Activated CD8-positive, alpha-beta memory T cell treated with anti-CD3 and anti-CD28 coated beads, Interleukin-2, amount 10 ng/mL, durations not matched to agents 7 days and 5 days (primary cell): ENCODE results near the gene CXCL16. TPM values are rescaled to one million over a fixed set of nuclear protein-coding genes. Genes with fewer than 3 reads are reported as not detected.
A peak's percentile ranks its signal among the peaks of the same experiment; 100 is the strongest.
"Not testable (repeated sequence)": the region's sequence is repeated elsewhere in the genome, so short reads cannot be mapped to it uniquely, and the experiment has no call there.

ENCODE experiments used
- ATAC-seq: fragments of 150-1000 bp; cut with Tn5 transposase; one replicate; pipeline ENCODE4 v1.10.0; 2021; ENCODE audit warnings: moderate library complexity
- CTCF ChIA-PET: fragments of 350-600 bp; sonication (Branson Sonifier 250); formaldehyde crosslinking; loops from one replicate; lab custom pipeline; 2021; ENCODE audit warnings: antibody characterized with exemption; lab: Charles Lee
- DNase-seq: peaks from one replicate; pipeline ENCODE4 v3.0.0-alpha.2; 2020
- H3K27ac Mint-ChIP-seq: one replicate; pipeline ENCODE4 v1.8.0; 2021; ENCODE audit warnings: mild to moderate bottlenecking, mixed read lengths
- H3K27me3 Mint-ChIP-seq: one replicate; pipeline ENCODE4 v1.8.0; 2021; ENCODE audit warnings: mixed read lengths
- H3K36me3 Mint-ChIP-seq: one replicate; pipeline ENCODE4 v1.8.0; 2021; ENCODE audit warnings: mild to moderate bottlenecking, mixed read lengths
- H3K4me1 Mint-ChIP-seq: one replicate; pipeline ENCODE4 v1.8.0; 2021; ENCODE audit warnings: mixed read lengths
- H3K4me3 Mint-ChIP-seq: one replicate; pipeline ENCODE4 v1.8.0; 2021; ENCODE audit warnings: mild to moderate bottlenecking, moderate library complexity, mixed read lengths
- H3K9me3 Mint-ChIP-seq: one replicate; pipeline ENCODE4 v1.8.0; 2022; ENCODE audit warnings: low read depth, mixed read lengths
- total RNA-seq, 2 experiments: library from RNA; stranded (reverse); gene quantifications; one replicate each; pipeline ENCODE4 v1.2.3, GENCODE V29; 2021

The CXCL16 gene
- total RNA-seq, 2 experiments from 2014 or later: 0.70 to 0.96 TPM

GRCh38 chr17:4712526-4712925 is 27.2 kb downstream of the CXCL16 start:
- ATAC-seq (no peak), DNase-seq (no peak)
- CTCF ChIA-PET: interaction anchor here (1.6 to 1.9 kb wide), 3 partner anchors 17 to 191 kb away, joined by 3 to 16 read pairs (median 5); partner anchors contain the start of genes CHRNE, MED11 and ZMYND15
- Mint-ChIP-seq H3K36me3 (peaks cover 41% of the 10 kb centered on the region), H3K27ac (peak overlapping the region; percentile 97), H3K27me3 (no peaks in the 10 kb centered on the region), H3K4me1 (peaks cover 66% of the 10 kb centered on the region), H3K4me3 (peak overlapping the region; percentile 95), H3K9me3 (no peaks in the 10 kb centered on the region)

GRCh38 chr17:4711661-4712181 is 28.0 kb downstream of the CXCL16 start:
- DNase-seq: no peak

GRCh38 chr17:4710693-4711634 is 28.8 kb downstream of the CXCL16 start:
- ATAC-seq (peak; percentile 1), DNase-seq (peak; percentile 78)
- Mint-ChIP-seq H3K27ac (peak overlapping the region; percentile 97), H3K27me3 (no peaks in the 10 kb centered on the region), H3K4me1 (peaks cover 63% of the 10 kb centered on the region), H3K4me3 (peak overlapping the region; percentile 95), H3K36me3 (peaks cover 34% of the 10 kb centered on the region), H3K9me3 (no peaks in the 10 kb centered on the region)
- CTCF ChIA-PET: interaction anchor here (0.8 to 4.0 kb wide), 26 partner anchors 10 to 229 kb away, joined by 3 to 39 read pairs (median 5); partner anchors contain the start of genes C17orf107, CHRNE, GLTPD2 and MED11

More at GRCh38 chr17:4711661-4712181, 28.0 kb downstream of the CXCL16 start:
- CTCF ChIA-PET: interaction anchor here (1.1 to 3.1 kb wide), 6 partner anchors 18 to 192 kb away, joined by 3 to 16 read pairs (median 4); partner anchors contain the start of genes CHRNE, MED11 and ZMYND15
- no peaks in the 10 kb centered on the region for H3K27me3 Mint-ChIP-seq
- peak overlapping the region; percentile 97 for H3K27ac Mint-ChIP-seq
- peaks cover 33% of the 10 kb centered on the region for H3K36me3 Mint-ChIP-seq
- H3K4me1 Mint-ChIP-seq: peaks cover 60% of the 10 kb centered on the region
- ATAC-seq: no peak
- H3K9me3 Mint-ChIP-seq: no peaks in the 10 kb centered on the region
- H3K4me3 Mint-ChIP-seq: peak overlapping the region; percentile 95

- ATAC-seq (peak; percentile 85), DNase-seq (peak; percentile 99)
- Mint-ChIP-seq H3K9me3 (no peaks in the 10 kb centered on the region), H3K27me3 (no peaks in the 10 kb centered on the region), H3K36me3 (peaks cover 27% of the 10 kb centered on the region), H3K27ac (peak within 1 kb of the TSS; percentile 97), H3K4me1 (peaks cover 61% of the 10 kb centered on the region), H3K4me3 (peak within 1 kb of the TSS; percentile 95)
- CTCF ChIA-PET: interaction anchor here (0.8 to 4.0 kb wide), 25 partner anchors 9 to 240 kb away, joined by 3 to 39 read pairs (median 5); partner anchors contain the start of genes C17orf107, CHRNE, GLTPD2 and MED11
Measured at GRCh38 chr17:4709794-4710692, 29.7 kb downstream of the CXCL16 start, which contains the start of gene ARRB2. ARRB2 (plus strand) TSS chr17:4710632; CDS start chr17:4710722, 90 bp downstream.

- Mint-ChIP-seq H3K9me3 (no peaks in the 10 kb centered on the region), H3K27ac (peak overlapping the region; percentile 80), H3K4me3 (peak overlapping the region; percentile 57), H3K36me3 (peaks cover 20% of the 10 kb centered on the region), H3K4me1 (peaks cover 63% of the 10 kb centered on the region), H3K27me3 (no peaks in the 10 kb centered on the region)
- CTCF ChIA-PET: interaction anchor here (0.7 to 4.0 kb wide), 8 partner anchors 12 to 195 kb away, joined by 3 to 39 read pairs (median 7); partner anchors contain the start of genes CHRNE, GLTPD2, MED11 and VMO1
- peak; percentile 86 for DNase-seq
- ATAC-seq: no peak
Measured at GRCh38 chr17:4708436-4708835, 31.3 kb downstream of the CXCL16 start.

- CTCF ChIA-PET: interaction anchor here (1.2 kb wide), 1 partner anchor 32 kb away, joined by 5 read pairs; the partner anchor contains the start of gene ZMYND15
Measured at GRCh38 chr17:4706121-4706520, 33.6 kb downstream of the CXCL16 start.

GRCh38 chr17:4704991-4705390 is 34.7 kb downstream of the CXCL16 start:
- CTCF ChIA-PET: interaction anchor here (2.2 kb wide), 1 partner anchor 9 kb away, joined by 5 read pairs; no protein-coding TSS in a partner anchor
- H3K27ac Mint-ChIP-seq: peak overlapping the region; percentile 93
- no peak for DNase-seq
- no peaks in the 10 kb centered on the region for H3K27me3 Mint-ChIP-seq
- no peak for ATAC-seq
- H3K4me3 Mint-ChIP-seq: peak overlapping the region; percentile 85
- peaks cover 66% of the 10 kb centered on the region for H3K4me1 Mint-ChIP-seq
- H3K36me3 Mint-ChIP-seq: peaks cover 11% of the 10 kb centered on the region
- H3K9me3 Mint-ChIP-seq: no peaks in the 10 kb centered on the region

More at GRCh38 chr17:4706121-4706520, 33.6 kb downstream of the CXCL16 start:
- Mint-ChIP-seq H3K36me3 (peaks cover 12% of the 10 kb centered on the region), H3K9me3 (no peaks in the 10 kb centered on the region), H3K27ac (peak overlapping the region; percentile 31), H3K4me1 (peaks cover 65% of the 10 kb centered on the region), H3K4me3 (peak overlapping the region; percentile 35), H3K27me3 (no peaks in the 10 kb centered on the region)
- ATAC-seq (no peak), DNase-seq (no peak)

GRCh38 chr17:4704574-4704907 is 35.2 kb downstream of the CXCL16 start:
- H3K36me3 Mint-ChIP-seq: peaks cover 11% of the 10 kb centered on the region
- peaks cover 63% of the 10 kb centered on the region for H3K4me1 Mint-ChIP-seq
- H3K27ac Mint-ChIP-seq: peak overlapping the region; percentile 93
- not testable (repeated sequence) for ATAC-seq, H3K27me3 Mint-ChIP-seq, DNase-seq, H3K9me3 Mint-ChIP-seq
- CTCF ChIA-PET: interaction anchor here (2.2 kb wide), 1 partner anchor 10 kb away, joined by 5 read pairs; no protein-coding TSS in a partner anchor
- peak overlapping the region; percentile 85 for H3K4me3 Mint-ChIP-seq

- H3K9me3 Mint-ChIP-seq: no peaks in the 10 kb centered on the region
- H3K4me1 Mint-ChIP-seq: peaks cover 59% of the 10 kb centered on the region
- CTCF ChIA-PET: interaction anchor here (0.9 to 1.5 kb wide), 4 partner anchors 28 to 359 kb away, joined by 3 to 6 read pairs (median 4); partner anchors contain the start of gene MED11
- H3K36me3 Mint-ChIP-seq: peaks cover 11% of the 10 kb centered on the region
- H3K4me3 Mint-ChIP-seq: peak overlapping the region; percentile 85
- ATAC-seq (no peak), DNase-seq (no peak)
- H3K27ac Mint-ChIP-seq: peak overlapping the region; percentile 93
- no peaks in the 10 kb centered on the region for H3K27me3 Mint-ChIP-seq
Measured at GRCh38 chr17:4703330-4703691, 36.4 kb downstream of the CXCL16 start.

- Mint-ChIP-seq H3K4me1 (peaks cover 66% of the 10 kb centered on the region), H3K4me3 (no peak overlapping the region), H3K27me3 (no peaks in the 10 kb centered on the region), H3K27ac (peak overlapping the region; percentile 70), H3K9me3 (no peaks in the 10 kb centered on the region), H3K36me3 (peaks cover 13% of the 10 kb centered on the region)
- ATAC-seq (no peak), DNase-seq (no peak)
- CTCF ChIA-PET: interaction anchor here (0.9 to 2.1 kb wide), 6 partner anchors 9 to 236 kb away, joined by 3 to 6 read pairs (median 4); partner anchors contain the start of genes ARRB2 and CHRNE
Measured at GRCh38 chr17:4701116-4701515, 38.6 kb downstream of the CXCL16 start.

- not testable (repeated sequence) for H3K9me3 Mint-ChIP-seq, H3K27ac Mint-ChIP-seq, DNase-seq, ATAC-seq, H3K4me3 Mint-ChIP-seq, H3K27me3 Mint-ChIP-seq
- CTCF ChIA-PET: interaction anchor here (0.7 kb wide), 1 partner anchor 15 kb away, joined by 3 read pairs; no protein-coding TSS in a partner anchor
- H3K4me1 Mint-ChIP-seq: peaks cover 60% of the 10 kb centered on the region
- H3K36me3 Mint-ChIP-seq: peaks cover 10% of the 10 kb centered on the region
Measured at GRCh38 chr17:4699401-4700056, 40.2 kb downstream of the CXCL16 start.
